LoVo (cell line): ENCODE measurements around the gene YARS2.
"Not testable (repeated sequence)": the region's sequence is repeated elsewhere in the genome, so short reads cannot be mapped to it uniquely, and the experiment has no call there.

Experiments used
- DNase-seq: peaks from one replicate; pipeline ENCODE4 v3.0.0-alpha.2; 2016; ENCODE audit warnings: low spot score

The YARS2 gene

DNA sequence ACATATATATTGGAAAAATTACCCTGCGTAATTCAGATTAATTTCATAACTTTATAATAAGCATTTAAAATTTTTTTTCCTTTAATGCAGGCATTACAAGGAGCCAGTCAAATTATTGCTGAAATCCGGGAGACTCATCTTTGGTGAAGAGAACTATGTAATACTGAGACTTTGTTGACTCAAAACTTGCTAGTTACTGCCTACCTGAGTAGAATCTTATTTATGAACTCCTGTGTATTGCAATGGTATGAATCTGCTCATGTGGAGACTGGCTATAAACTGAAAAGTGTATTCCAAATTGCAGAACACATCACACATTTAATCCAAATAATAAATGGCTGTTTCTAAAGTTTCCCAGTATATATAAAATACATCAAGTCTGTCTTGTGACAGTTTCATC is 12.4 kb downstream of the YARS2 start:
- DNase-seq: no peak

DNA sequence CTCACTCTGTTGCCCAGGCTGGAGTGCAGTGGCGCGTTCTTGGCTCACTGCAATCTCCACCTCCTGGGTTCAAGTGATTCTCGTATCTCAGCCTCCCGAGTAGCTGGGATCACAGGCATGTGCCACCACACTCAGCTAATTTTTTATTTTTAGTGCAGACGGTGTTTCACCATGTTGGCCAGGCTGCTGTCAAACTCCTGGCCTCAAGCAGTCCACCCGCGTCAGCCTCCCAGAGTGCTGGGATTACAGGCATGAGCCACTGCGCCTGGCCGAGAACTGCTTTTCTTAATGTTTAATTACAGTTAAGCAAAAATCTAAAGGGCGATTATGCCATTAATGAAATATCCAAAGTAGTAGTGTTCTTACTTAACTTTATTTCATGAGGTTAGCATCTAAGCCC is 13.6 kb downstream of the YARS2 start:
- DNase-seq: no peak

DNA sequence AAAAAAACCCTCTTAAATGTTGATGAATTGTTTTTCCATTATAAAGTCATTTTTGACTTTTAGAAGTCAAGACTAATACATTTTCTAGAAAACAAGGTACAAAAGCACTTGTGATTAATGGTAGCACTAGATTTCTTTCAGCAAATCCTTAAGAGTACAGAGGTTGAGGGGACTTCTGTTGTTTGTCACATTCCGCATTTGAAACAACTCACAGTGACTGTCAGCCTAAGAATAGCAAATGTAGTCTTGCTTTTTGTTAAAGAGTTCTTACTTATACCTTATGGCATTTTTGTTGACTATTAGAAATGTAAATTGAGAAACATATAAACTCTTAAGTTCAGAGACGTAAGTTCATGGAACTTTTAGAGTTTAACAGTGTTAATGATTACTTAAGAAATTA is 16.4 kb downstream of the YARS2 start:
- DNase-seq: no peak

DNA sequence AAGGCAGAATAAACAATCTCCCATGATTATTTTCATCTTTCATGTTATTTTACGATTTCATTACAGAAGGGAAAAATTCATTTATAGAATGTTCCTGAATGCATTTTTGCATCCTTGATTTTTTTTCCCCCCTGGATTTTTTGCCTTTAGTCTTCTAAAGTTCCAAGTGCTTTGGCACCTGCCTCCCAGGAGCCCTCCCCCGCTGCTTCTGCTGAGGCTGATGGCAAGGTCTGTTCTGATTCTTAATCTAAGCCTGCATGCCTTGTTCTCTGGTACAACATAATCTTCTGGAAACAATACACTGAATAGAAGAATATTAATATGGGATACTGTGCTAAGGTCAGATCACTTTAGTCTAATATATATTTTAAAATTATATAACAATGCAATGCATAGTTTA is 18.0 kb downstream of the YARS2 start:
- DNase-seq: no peak

DNA sequence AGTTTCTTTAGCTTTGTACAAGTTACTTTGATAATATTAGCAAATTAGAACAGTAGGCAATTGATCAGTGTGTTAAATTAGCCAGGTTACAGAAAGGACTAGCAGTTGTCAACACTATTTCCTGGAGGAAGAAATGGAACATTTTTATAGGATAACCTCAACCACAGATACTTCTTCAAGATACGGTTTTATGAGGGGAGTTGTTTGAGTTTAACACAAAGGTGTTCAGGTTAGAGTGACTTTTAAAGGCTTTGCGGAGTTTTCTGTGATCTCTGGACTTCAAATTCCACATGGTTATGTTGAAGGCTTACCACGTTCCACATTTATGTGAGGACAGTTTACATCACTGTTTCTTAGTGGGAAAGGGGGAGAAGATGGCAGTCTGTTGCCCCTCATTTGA is 19.3 kb downstream of the YARS2 start:
- DNase-seq: peak; percentile 54

DNA sequence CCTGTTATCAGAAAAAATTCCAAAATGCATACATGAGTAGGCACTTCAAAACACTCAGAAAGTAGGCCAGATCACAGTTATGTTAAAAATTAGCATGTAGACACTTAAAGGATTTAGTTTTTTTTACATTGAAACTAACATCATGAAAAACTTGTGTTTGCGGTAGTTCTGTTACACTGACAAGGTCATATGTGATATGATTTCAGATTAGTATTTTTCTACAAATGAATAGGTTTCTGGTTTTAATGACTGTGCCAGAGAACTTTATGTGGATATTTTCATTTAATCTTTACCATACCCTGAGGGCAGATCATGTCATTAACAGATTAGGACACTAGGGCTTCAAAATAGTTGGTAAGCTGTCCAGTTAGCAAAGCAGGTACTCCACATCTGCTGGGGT is 20.7 kb downstream of the YARS2 start:
- DNase-seq: no peak

DNA sequence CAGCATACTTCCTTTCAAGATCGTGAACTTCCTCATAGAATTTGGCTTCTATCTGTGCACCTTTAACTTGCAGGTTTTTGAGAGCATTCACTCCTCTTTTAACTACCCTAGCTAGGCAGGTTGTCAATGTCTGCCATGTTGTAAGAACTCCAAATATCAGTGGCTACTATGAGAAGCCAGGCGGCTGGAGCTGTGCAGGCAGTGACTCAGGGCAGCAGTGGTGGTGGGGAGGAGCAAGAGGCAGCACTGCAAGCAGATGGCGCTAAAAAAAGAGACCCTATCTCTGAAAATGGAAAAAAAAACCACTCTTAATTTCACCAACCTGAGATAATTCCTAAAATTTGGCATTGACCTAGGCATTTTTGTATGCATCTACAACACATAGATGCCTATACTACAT is 28.5 kb downstream of the YARS2 start:
- DNase-seq: no peak

DNA sequence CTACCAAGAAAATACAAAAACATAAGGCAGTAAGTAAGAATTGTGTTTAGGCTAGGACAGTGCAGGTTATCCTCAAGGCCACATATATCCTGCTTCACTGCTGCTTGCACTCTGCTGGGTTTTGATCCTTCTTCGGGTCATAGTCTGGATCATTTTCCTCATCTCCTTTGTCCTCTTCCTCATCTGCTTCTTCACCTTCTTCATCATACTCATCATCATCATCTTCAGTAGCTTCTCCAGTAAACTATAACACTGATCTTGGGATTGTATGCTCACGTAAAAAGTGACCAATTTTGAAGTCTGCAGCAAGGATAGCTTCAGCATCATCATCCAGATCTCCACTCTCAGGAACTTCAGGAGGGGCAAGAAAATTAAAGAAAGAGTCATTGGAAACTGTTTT is 29.4 kb downstream of the YARS2 start:
- no peak for DNase-seq

DNA sequence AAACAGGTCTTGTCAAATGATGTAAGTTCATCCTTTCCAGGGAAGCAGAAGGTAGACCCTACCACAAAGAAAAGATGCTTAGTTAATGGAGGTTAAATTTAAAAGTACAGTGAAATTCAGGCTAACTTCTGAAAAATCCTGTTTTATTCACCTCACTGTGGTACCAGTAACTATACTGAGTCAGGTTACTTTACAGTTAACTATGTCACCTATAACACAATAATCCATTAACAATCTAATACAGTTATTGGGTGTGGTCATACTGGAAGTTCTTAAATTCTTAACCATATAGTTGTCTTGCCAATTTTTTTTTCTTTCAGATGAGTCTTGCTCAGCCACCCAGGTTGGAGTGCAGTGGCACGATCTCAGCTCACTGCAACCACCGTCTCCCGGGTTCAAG is 30.4 kb downstream of the YARS2 start:
- not testable (repeated sequence) for DNase-seq

DNA sequence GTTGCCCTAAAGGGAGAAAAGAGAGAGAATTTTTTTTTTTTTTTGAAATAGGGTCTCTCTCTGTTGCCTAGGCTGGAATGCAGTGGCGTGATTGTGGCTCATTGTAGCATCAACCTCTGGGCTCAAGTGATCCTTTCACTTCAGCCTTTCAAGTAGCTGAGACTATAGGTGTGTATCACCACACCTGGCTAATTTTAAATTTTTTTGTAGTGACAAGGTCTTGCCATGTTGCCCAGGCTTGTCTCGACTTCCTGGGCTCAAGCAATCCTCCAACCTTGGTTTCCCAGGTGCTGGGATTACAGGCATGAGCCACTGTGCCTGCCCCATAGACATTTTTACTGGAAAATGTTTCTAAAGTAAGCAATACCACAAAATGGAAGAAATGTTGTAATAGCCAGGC is 36.8 kb downstream of the YARS2 start:
- no peak for DNase-seq

DNA sequence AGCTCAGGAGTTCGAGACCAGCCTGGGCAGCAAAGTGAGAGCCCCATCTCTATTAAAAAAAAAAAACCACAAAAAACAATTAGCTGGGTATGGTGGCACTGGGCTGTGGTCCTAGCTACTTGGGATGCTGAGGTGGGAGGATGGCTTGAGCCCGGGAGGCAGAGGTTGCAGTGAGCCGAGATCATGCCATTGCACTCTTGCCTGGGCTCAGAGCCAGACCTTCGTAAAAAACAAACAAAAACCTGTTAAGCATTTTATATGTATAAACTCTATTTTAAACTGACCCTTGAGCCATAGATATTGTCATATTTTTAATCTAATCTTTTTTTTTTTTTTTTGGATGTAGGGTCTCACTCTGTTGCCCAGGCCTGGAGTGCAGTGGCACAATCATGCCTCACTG is 40.9 kb downstream of the YARS2 start:
- DNase-seq: no peak

DNA sequence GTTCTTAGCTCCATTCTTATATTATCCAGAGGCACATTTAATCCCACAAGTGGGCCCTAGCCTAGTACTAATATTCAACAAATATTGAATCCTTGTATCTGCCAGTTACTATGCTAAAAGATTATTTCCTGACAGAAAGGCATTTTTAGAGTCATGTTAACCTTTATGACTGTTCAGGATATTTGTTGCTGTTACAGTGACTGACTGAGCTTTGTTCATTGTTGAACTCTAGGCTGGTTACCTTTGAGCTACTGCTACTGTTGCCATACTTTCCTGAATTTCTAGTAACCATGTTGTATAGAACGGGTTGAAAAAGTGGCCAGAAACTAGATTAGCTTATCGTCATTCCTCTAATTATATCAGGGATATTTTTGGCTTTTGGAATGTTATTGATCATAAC is 46.8 kb downstream of the YARS2 start:
- no peak for DNase-seq

DNA sequence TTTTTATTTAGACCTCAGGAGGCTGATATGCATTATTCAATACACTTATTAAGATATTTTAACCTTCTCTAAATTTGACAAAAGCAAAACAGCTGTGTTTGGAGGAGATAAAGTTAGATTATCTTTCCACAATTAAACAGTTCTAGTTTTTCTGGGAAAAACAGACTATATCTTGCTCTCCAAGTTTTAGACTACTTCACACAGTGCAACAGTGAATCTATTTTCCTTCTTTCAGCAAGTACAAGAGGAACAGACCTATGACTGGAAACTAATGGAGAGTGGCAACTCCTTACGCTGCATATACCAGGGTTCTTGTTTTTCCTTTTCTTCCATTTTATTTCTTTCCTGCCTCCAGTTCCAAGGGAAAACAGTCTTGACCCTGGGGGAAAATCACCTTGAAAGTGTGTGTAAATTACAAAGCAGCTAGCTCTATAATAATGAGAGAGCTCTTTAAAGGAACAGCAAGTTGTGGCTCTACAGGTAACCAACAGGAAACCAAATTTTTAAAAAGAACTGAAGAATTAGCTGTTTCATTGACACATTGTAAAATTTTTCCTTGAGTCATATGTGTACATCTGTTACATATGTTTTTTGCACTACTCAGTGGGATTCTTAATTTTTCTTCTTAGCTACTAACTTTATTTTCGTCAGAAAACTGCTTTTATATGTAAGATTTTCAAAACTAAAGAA is 49.2 kb downstream of the YARS2 start:
- DNase-seq: no peak

DNA sequence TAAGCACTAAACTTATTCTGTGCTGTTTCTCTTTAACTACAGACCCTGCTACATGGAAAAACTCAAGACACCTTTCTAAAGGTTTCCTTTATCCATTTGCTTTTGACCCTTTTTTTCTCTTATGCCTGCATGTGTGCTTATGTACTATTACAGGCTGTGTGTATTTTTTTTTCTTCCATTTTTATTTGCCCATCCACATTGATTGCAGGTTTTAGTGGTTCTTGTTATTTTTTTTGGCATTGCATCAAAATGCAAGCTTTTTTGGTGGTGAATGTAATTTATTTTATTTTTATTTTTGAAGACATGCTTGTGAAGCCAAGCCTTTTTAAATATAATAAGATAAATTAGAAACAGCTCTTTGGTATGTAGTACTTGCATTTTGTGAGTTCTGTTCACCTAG is 49.9 kb downstream of the YARS2 start:
- no peak for DNase-seq

DNA sequence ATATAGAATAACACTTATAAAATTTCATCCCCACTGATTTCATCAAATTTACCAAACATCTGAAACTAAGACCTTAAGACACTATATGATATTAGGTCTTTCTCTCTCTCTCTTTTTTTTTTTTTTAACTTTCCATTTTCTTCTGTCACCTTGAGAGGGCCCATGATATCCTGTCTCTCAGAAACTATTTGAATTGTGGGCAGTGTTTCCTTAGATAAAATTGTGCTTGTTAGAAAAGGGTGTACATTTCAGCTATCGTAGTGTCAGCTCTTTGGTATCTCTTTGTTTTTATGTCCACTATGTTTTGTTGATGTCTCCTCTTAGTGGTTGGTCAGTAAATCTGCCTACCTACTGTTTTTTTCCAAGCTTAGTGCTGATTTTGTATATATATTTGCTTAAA is 52.8 kb downstream of the YARS2 start:
- DNase-seq: no peak

DNA sequence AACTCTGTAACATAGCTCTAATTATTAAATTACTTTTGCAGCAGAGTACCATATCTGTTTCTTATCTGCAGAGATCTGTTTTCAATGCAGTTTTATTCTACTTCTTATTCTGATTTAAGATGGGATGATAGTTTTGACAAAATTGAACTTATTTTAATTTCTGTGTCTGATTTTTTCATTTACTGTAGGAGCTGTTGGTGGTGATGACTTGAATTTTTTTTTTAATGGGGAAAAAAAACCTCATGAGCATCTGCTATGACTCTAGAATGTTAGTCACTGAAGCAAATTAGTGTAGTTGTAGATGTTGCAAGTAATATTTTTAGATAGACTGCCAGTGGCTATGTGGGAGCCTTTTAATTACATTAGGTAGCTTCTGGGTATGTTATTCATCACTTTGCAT is 53.2 kb downstream of the YARS2 start:
- DNase-seq: no peak

DNA sequence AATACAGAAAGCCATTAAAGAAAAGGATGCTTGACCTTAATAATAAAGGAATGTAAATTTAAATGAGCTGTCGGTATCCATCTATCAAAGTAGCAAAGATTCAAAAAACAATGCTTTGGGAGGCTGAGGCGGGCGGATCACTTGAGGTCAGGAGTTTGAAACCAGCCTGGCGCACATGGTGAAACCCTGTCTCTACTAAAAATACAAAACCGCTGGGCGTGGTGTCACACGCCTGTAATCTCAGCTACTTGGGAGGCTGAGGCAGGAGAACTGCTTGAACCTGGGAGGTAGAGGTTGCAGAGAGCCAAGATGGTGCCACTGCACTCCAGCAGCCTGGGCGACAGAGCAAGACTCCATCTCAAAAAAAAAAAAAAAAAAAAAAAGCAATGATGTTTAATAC is 56.3 kb downstream of the YARS2 start:
- DNase-seq: not testable (repeated sequence)

DNA sequence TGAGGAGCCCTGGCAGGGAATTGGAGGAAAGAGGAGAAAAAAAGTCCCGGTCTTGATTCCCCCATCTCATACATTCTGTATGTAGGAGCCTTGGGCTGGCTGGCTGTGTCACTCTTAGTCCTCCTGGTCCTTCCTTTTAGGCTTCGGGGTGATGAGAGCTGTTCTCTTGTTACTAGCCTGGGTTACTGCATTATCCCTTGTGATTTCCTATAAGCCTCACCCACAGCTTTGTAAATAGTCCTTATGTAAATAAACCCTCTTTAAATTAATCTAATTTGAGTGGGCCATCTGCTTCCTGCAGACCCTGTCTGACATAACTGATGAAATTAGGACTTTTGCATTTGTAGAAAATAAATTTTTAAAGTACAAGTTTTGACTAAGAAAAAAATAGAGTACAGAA is 57.4 kb downstream of the YARS2 start:
- no peak for DNase-seq

DNA sequence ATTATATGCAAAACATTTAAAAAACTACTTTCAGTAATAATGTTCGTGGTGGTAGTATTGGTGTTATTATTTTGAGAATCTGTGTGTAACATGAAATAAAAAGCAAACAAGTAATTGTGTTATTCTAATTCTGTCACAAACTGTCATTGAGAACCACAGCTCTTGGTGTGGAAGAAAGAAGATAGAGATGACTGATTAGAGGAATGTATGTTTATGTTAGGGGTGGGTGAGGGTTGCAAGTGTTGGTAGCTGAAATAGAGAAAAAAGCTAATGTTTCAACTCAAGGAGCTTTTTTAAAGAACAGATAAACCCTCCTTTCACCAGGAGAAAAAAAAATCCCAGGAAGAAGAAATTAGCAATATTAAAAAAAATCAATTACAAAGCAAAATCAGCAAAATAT is 58.3 kb downstream of the YARS2 start:
- no peak for DNase-seq
